K562 (cell line): ENCODE measurements around the gene MGAT4B. TPM values are rescaled to one million over a fixed set of nuclear protein-coding genes. Genes with fewer than 3 reads are reported as not detected.

Source experiments
- AFF1 ChIP-seq, 2 experiments: fragments of 450-650 bp; IDR thresholded peaks; 2 replicates each; pipeline ENCODE4 v1.6.1; 2018; ENCODE audit warnings: mild to moderate bottlenecking in 2 of 2, low read depth in 1 of 2; ENCODE audit not compliant: partially characterized antibody in 2 of 2
- CBFB ChIP-seq: sonication (generic); formaldehyde crosslinking; IDR thresholded peaks from 2 replicates; pipeline ENCODE4 v1.4.0; 2020; ENCODE audit warnings: mild to moderate bottlenecking, missing genetic modification reagents
- ETV1 ChIP-seq: fragments of 450-650 bp; conservative IDR thresholded peaks from 2 replicates; pipeline ENCODE4 v1.6.1; 2016; ENCODE audit warnings: missing genetic modification characterization, control low read depth, low read depth, missing compliant biosample characterization
- FOS ChIP-seq: IDR thresholded peaks from 3 replicates; pipeline ENCODE4 v1.6.1; 2011; ENCODE audit not compliant: insufficient read length; ENCODE audit errors: extremely low read depth
- FOXM1 ChIP-seq, 2 experiments: fragments of 450-650 bp in 1 of 2; sonication (generic) in 1 of 2; formaldehyde crosslinking in 1 of 2; IDR thresholded peaks; 2 replicates each; pipeline versions ENCODE4 v1.6.1 to v1.9.0; 2017 to 2022; ENCODE audit warnings: low read depth in 2 of 2, mild to moderate bottlenecking in 2 of 2, missing genetic modification reagents in 1 of 2, moderate library complexity in 1 of 2
- NR2C2 ChIP-seq, 2 experiments: fragments of 200-800 bp in 1 of 2; sonication (Bioruptor generic) in 1 of 2; sonication (generic) in 1 of 2; formaldehyde crosslinking in 1 of 2; IDR thresholded peaks; 2 replicates each; pipeline versions ENCODE4 v1.6.1 to v1.8.0; 2016 to 2022; ENCODE audit warnings: mild to moderate bottlenecking in 1 of 2, missing compliant biosample characterization in 1 of 2, missing genetic modification characterization in 1 of 2, missing genetic modification reagents in 1 of 2
- PHB ChIP-seq: fragments of 250-450 bp; sonication (Bioruptor Pico); IDR thresholded peaks from 2 replicates; pipeline ENCODE4 v1.5.0; 2021
- POLR2H ChIP-seq: IDR thresholded peaks from 2 replicates; pipeline ENCODE4 v1.6.1; 2016; ENCODE audit warnings: missing genetic modification characterization, low read depth, mild to moderate bottlenecking, control low read depth, missing compliant biosample characterization, moderate library complexity
- RBFOX2 ChIP-seq: fragments of 200-400 bp; formaldehyde crosslinking; IDR thresholded peaks from 2 replicates; pipeline ENCODE4 v1.6.1; 2017; ENCODE audit warnings: low read depth, mild to moderate bottlenecking, low read length, moderate library complexity
- TCF3 ChIP-seq: sonication (generic); formaldehyde crosslinking; IDR thresholded peaks from 2 replicates; pipeline ENCODE4 v1.4.0; 2020; ENCODE audit warnings: mild to moderate bottlenecking, missing genetic modification reagents
- polyA plus RNA-seq, 8 experiments: library from polyadenylated mRNA; depleted of rRNA in 4 of 8; stranded (reverse) in 5 of 8; unstranded in 3 of 8; fragments of >200 nt; fragmentation: Nextera tagmentation in 2 of 8; fragmentation: Illumina TruSeq in 1 of 8; extraction: Ambion mirVana in 2 of 8; extraction: Trizol in 1 of 8; gene quantifications; 2 replicates each; pipeline versions ENCODE4 v1.2.1 to v1.2.3, GENCODE V29; 2011 to 2014; ENCODE audit warnings: inconsistent platforms in 1 of 8, missing spikeins in 1 of 8
- total RNA-seq, 7 experiments: library from RNA; depleted of rRNA in 6 of 7; stranded (reverse); fragments of >200 nt in 6 of 7; fragmentation: Illumina TruSeq in 2 of 7; extraction: Trizol in 2 of 7; gene quantifications; 2 replicates each; pipeline versions ENCODE4 v1.2.1 to v1.2.3, GENCODE V29; 2011 to 2021; ENCODE audit warnings: low replicate concordance in 1 of 7
- TF ChIP-seq, protein P1 (sequence below): fragments of 450-650 bp; IDR thresholded peaks from 2 replicates; pipeline ENCODE4 v1.6.1; 2016; ENCODE audit warnings: mild to moderate bottlenecking, moderate library complexity

MGAT4B gene
- total and polyA plus RNA-seq, 9 of the 15 experiments (the other 6 are each of a cell fraction or from before 2014, with no cell fraction given), result 0.34 to 133 (median 75.4) TPM

- TF ChIP-seq, protein P1, sequence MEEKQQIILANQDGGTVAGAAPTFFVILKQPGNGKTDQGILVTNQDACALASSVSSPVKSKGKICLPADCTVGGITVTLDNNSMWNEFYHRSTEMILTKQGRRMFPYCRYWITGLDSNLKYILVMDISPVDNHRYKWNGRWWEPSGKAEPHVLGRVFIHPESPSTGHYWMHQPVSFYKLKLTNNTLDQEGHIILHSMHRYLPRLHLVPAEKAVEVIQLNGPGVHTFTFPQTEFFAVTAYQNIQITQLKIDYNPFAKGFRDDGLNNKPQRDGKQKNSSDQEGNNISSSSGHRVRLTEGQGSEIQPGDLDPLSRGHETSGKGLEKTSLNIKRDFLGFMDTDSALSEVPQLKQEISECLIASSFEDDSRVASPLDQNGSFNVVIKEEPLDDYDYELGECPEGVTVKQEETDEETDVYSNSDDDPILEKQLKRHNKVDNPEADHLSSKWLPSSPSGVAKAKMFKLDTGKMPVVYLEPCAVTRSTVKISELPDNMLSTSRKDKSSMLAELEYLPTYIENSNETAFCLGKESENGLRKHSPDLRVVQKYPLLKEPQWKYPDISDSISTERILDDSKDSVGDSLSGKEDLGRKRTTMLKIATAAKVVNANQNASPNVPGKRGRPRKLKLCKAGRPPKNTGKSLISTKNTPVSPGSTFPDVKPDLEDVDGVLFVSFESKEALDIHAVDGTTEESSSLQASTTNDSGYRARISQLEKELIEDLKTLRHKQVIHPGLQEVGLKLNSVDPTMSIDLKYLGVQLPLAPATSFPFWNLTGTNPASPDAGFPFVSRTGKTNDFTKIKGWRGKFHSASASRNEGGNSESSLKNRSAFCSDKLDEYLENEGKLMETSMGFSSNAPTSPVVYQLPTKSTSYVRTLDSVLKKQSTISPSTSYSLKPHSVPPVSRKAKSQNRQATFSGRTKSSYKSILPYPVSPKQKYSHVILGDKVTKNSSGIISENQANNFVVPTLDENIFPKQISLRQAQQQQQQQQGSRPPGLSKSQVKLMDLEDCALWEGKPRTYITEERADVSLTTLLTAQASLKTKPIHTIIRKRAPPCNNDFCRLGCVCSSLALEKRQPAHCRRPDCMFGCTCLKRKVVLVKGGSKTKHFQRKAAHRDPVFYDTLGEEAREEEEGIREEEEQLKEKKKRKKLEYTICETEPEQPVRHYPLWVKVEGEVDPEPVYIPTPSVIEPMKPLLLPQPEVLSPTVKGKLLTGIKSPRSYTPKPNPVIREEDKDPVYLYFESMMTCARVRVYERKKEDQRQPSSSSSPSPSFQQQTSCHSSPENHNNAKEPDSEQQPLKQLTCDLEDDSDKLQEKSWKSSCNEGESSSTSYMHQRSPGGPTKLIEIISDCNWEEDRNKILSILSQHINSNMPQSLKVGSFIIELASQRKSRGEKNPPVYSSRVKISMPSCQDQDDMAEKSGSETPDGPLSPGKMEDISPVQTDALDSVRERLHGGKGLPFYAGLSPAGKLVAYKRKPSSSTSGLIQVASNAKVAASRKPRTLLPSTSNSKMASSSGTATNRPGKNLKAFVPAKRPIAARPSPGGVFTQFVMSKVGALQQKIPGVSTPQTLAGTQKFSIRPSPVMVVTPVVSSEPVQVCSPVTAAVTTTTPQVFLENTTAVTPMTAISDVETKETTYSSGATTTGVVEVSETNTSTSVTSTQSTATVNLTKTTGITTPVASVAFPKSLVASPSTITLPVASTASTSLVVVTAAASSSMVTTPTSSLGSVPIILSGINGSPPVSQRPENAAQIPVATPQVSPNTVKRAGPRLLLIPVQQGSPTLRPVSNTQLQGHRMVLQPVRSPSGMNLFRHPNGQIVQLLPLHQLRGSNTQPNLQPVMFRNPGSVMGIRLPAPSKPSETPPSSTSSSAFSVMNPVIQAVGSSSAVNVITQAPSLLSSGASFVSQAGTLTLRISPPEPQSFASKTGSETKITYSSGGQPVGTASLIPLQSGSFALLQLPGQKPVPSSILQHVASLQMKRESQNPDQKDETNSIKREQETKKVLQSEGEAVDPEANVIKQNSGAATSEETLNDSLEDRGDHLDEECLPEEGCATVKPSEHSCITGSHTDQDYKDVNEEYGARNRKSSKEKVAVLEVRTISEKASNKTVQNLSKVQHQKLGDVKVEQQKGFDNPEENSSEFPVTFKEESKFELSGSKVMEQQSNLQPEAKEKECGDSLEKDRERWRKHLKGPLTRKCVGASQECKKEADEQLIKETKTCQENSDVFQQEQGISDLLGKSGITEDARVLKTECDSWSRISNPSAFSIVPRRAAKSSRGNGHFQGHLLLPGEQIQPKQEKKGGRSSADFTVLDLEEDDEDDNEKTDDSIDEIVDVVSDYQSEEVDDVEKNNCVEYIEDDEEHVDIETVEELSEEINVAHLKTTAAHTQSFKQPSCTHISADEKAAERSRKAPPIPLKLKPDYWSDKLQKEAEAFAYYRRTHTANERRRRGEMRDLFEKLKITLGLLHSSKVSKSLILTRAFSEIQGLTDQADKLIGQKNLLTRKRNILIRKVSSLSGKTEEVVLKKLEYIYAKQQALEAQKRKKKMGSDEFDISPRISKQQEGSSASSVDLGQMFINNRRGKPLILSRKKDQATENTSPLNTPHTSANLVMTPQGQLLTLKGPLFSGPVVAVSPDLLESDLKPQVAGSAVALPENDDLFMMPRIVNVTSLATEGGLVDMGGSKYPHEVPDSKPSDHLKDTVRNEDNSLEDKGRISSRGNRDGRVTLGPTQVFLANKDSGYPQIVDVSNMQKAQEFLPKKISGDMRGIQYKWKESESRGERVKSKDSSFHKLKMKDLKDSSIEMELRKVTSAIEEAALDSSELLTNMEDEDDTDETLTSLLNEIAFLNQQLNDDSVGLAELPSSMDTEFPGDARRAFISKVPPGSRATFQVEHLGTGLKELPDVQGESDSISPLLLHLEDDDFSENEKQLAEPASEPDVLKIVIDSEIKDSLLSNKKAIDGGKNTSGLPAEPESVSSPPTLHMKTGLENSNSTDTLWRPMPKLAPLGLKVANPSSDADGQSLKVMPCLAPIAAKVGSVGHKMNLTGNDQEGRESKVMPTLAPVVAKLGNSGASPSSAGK, result peak; percentile 20; the same call in 1 of the 2 replicates
- TF ChIP-seq FOXM1 (IDR thresholded peaks at IDR 0.05; ENCODE audit: low read depth) (no peak), FOXM1 (CRISPR knock-in tag; IDR thresholded peaks at IDR 0.05; ENCODE audit: low read depth) (no peak), AFF1 (IDR thresholded peaks at IDR 0.05; ENCODE audit: low read depth in 1 of 2, partially characterized antibody in 2 of 2) (no peak), NR2C2 (CRISPR knock-in tag; IDR thresholded peaks at IDR 0.05) (no peak), NR2C2 (tag; IDR thresholded peaks at IDR 0.05) (0 out of 2 replicates have a peak, but pooled peaks have one; percentile 25), CBFB (CRISPR knock-in tag) (no peak; the same call in 1 of the 2 replicates), FOS (no peak), PHB (CRISPR knock-in tag) (no peak), TCF3 (CRISPR knock-in tag) (no peak), ETV1 (tag) (0 out of 2 replicates have a peak, but pooled peaks have one; percentile 19), RBFOX2 (peak; percentile 49), POLR2H (tag) (no peak)
These were observed 5.6 kb upstream of the MGAT4B start (continued) for GRCh38 chr5:179812135-179812825.
